Calu3 (cell line): ENCODE data around the gene SLC25A47. TPM values are rescaled to one million over a fixed set of nuclear protein-coding genes. Genes with fewer than 3 reads are reported as not detected.
"Not testable (repeated sequence)": the region's sequence is repeated elsewhere in the genome, so short reads cannot be mapped to it uniquely, and the experiment has no call there.

Source experiments
- BruUV-seq: library from RNA; stranded (reverse); fragments of 400-500 nt; replicated peaks from 2 replicates; lab custom pipeline; 2021; lab: Mats Ljungman, UMichigan
- CTCF ChIA-PET: fragments of 300-600 bp; sonication (Branson Sonifier 250); formaldehyde crosslinking; loops from one replicate; lab custom pipeline; 2022; ENCODE audit warnings: antibody characterized with exemption; lab: Charles Lee
- DNase-seq: peaks from one replicate; pipeline ENCODE4 v3.0.0; 2022
- H3K27ac Mint-ChIP-seq: one replicate; pipeline ENCODE4 v1.8.0; 2022; ENCODE audit warnings: mixed read lengths; ENCODE audit not compliant: unreplicated experiment
- H3K27me3 Mint-ChIP-seq: one replicate; pipeline ENCODE4 v1.8.0; 2022; ENCODE audit warnings: mixed read lengths; ENCODE audit not compliant: unreplicated experiment
- H3K36me3 Mint-ChIP-seq: one replicate; pipeline ENCODE4 v1.8.0; 2022; ENCODE audit warnings: mild to moderate bottlenecking, moderate library complexity, mixed read lengths; ENCODE audit not compliant: insufficient read depth, unreplicated experiment
- H3K4me1 Mint-ChIP-seq: one replicate; pipeline ENCODE4 v1.8.0; 2022; ENCODE audit warnings: mild to moderate bottlenecking, low read depth, mixed read lengths; ENCODE audit not compliant: unreplicated experiment
- H3K4me3 Mint-ChIP-seq: one replicate; pipeline ENCODE4 v1.8.0; 2022; ENCODE audit warnings: mild to moderate bottlenecking, low read depth, moderate library complexity, mixed read lengths; ENCODE audit not compliant: unreplicated experiment
- H3K9me3 Mint-ChIP-seq: one replicate; pipeline ENCODE4 v1.8.0; 2022; ENCODE audit warnings: low read depth, mixed read lengths; ENCODE audit not compliant: unreplicated experiment
- CTCF ChIP-seq: fragments of 200-600 bp; IDR thresholded peaks from one replicate; pipeline ENCODE4 v1.8.0; 2022; ENCODE audit warnings: antibody characterized with exemption; ENCODE audit not compliant: unreplicated experiment
- intact Hi-C: fragments of 100-400 bp; cut with micrococcal nuclease; formaldehyde crosslinking; loops from one replicate; pipeline ENCODE4 v1.10.0; 2022; ENCODE audit not compliant: unreplicated experiment
- total RNA-seq: library from RNA; stranded (reverse); gene quantifications from 2 replicates; pipeline ENCODE4 v1.2.3, GENCODE V29; 2022

Gene SLC25A47
- total RNA-seq, 1 experiment from 2014 or later = not detected

DNA sequence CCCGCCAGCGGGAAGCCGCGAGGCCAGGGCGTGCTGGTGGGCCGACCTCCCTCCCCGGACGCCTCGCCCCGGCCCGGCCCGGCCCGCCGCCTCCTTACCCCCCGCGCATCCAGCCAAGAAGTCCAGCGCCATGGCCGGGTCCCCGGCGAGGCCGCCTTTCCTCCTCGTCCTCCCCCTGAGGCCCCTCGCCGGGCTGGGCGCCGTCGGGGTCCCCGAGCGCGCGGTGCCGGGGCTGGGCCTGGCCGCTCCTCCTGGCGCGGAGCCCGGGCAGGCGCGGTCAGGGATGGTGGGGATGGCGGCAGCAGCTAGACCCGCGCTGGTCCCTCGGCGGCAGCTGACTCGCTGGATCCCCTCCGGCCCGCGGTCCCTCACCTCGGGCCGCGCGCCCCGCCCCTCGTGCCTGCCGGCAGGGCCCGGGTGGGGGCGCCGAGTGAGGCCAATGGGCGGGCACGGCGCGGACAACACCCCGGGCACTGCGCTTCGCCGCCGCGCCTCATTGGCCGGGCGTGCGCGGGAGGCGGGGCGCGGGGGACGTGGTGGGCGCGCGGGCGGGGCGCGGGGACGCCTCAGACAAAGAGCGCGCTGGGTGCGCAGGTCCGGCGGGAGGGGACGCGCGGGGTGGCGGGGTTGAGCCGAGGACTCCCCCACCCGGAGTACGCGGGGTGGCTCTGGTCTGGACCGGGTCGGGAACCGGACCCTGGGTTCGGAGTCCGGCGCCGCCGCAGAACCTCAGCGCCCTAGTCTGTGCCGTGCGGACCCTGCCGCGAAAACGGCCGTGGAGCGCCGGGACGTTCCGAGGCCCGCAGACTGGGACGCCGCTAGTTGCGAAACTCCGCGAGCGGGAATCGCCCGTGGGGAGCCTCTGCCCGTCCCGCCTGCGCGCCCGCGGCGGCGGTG is 16.8 kb upstream of the SLC25A47 start, which contains the start of gene SLC25A29:
SLC25A29 (minus strand) TSS at position 344 of the 897 bp plus-strand sequence; CDS start at position 132, 212 bp downstream.
- peak within 1 kb of the TSS; percentile 80 for H3K4me3 Mint-ChIP-seq
- H3K4me1 Mint-ChIP-seq = peaks cover 32% of the 10 kb centered on the region
- H3K9me3 Mint-ChIP-seq = no peaks in the 10 kb centered on the region
- CTCF ChIA-PET = no interaction called here
- H3K27me3 Mint-ChIP-seq = peaks cover 4% of the 10 kb centered on the region
- no TSS peak for BruUV-seq
- DNase-seq = peak; percentile 91
- TF ChIP-seq CTCF = no peak
- peaks cover 38% of the 10 kb centered on the region for H3K36me3 Mint-ChIP-seq
- intact Hi-C loops = loop anchor here (10.0 kb wide), 1 partner anchor 68 kb away; the partner anchor contains the start of gene WDR25
- H3K27ac Mint-ChIP-seq = peak within 1 kb of the TSS; percentile 68

GRCh38 chr14:100306998-100307765 is 16.0 kb upstream of the SLC25A47 start:
- Mint-ChIP-seq H3K4me3 (peak overlapping the region; percentile 80), H3K4me1 (peaks cover 32% of the 10 kb centered on the region), H3K27ac (no peak overlapping the region), H3K36me3 (peaks cover 38% of the 10 kb centered on the region), H3K27me3 (peaks cover 13% of the 10 kb centered on the region), H3K9me3 (no peaks in the 10 kb centered on the region)
- peak; percentile 28 for DNase-seq
- intact Hi-C loops = loop anchor here (10.0 kb wide), 1 partner anchor 68 kb away; the partner anchor contains the start of gene WDR25
- CTCF ChIA-PET = no interaction called here
- no TSS peak for BruUV-seq
- no peak for TF ChIP-seq CTCF

- Mint-ChIP-seq H3K9me3 (no peaks in the 10 kb centered on the region), H3K27me3 (peaks cover 19% of the 10 kb centered on the region), H3K4me1 (peaks cover 26% of the 10 kb centered on the region), H3K36me3 (peaks cover 37% of the 10 kb centered on the region), H3K27ac (no peak overlapping the region), H3K4me3 (peak overlapping the region; percentile 80)
- TSS peak; percentile 55 for BruUV-seq
- TF ChIP-seq CTCF = no peak
- no peak for DNase-seq
- intact Hi-C loops = loop anchor here (10.0 kb wide), 1 partner anchor 67 kb away; the partner anchor contains the start of gene WDR25
- CTCF ChIA-PET = no interaction called here
Observed at GRCh38 chr14:100307766-100308426, 15.2 kb upstream of the SLC25A47 start.

DNA sequence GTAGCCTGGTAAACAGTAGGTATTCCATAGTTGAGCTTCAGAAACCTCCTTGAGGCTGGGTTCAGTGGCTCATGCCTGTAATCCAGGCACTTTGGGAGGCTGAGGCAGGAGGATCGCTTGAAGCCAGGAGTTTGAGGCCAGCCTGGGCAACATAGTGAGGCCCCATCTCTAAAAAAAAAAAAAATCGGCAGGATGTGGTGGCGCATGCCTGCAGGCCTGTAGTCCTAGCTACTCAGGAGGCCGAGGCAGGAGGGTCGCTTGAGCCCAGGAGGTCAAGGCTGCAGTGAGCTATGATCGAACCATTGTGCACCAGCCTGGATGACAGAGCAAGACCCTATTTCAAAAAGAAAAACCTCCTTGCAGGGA is 14.7 kb upstream of the SLC25A47 start:
- Mint-ChIP-seq H3K27me3 (peaks cover 19% of the 10 kb centered on the region), H3K36me3 (peaks cover 32% of the 10 kb centered on the region), H3K4me1 (peaks cover 21% of the 10 kb centered on the region)
- CTCF ChIA-PET, H3K27ac Mint-ChIP-seq, BruUV-seq, H3K4me3 Mint-ChIP-seq, H3K9me3 Mint-ChIP-seq, DNase-seq: not testable (repeated sequence)
- intact Hi-C loops = loop anchor here (10.0 kb wide), 1 partner anchor 66 kb away; the partner anchor contains the start of gene WDR25
